OCI-LY7 (cell line): ENCODE results near the gene IRX1. TPM values are rescaled to one million over a fixed set of nuclear protein-coding genes. Genes with fewer than 3 reads are reported as not detected.

Source experiments
- BruUV-seq: library from RNA; stranded (reverse); fragments of 400-500 nt; replicated peaks from 2 replicates; lab custom pipeline; 2021; lab: Mats Ljungman, UMichigan
- CTCF ChIA-PET: fragments of 300-600 bp; sonication (Branson Sonifier 250); formaldehyde crosslinking; loops from one replicate; lab custom pipeline; 2022; ENCODE audit warnings: antibody characterized with exemption; ENCODE audit not compliant: unreplicated experiment; lab: Charles Lee
- POLR2A ChIA-PET: fragments of 300-600 bp; sonication (Branson Sonifier 250); formaldehyde crosslinking; loops from one replicate; lab custom pipeline; 2022; ENCODE audit warnings: antibody characterized with exemption; lab: Charles Lee
- DNase-seq: peaks from one replicate; pipeline ENCODE4 v3.0.0-alpha.2; 2015; ENCODE audit warnings: low spot score
- H2AFZ ChIP-seq: fragments of 200-600 bp; sonication (generic), shearing (Covaris generic); 2 replicates; pipeline ENCODE4 v1.6.1; 2014; ENCODE audit warnings: mild to moderate bottlenecking, antibody characterized with exemption, low read length, moderate library complexity
- H3K27ac ChIP-seq: fragments of 200-600 bp; sonication (generic); 2 replicates; pipeline ENCODE4 v1.5.1; 2014; ENCODE audit warnings: mixed run types, low read depth, mild to moderate bottlenecking, moderate library complexity, low read length, inconsistent platforms; ENCODE audit not compliant: poor library complexity, severe bottlenecking
- H3K36me3 ChIP-seq: fragments of 200-600 bp; sonication (generic); 2 replicates; pipeline ENCODE4 v1.6.1; 2014; ENCODE audit warnings: mild to moderate bottlenecking, antibody characterized with exemption, low read length, moderate library complexity, mixed read lengths; ENCODE audit not compliant: insufficient read depth
- H3K4me1 ChIP-seq: fragments of 200-600 bp; sonication (generic); 2 replicates; pipeline ENCODE4 v1.5.1; 2014; ENCODE audit warnings: mild to moderate bottlenecking, low read length; ENCODE audit not compliant: insufficient read depth, poor library complexity, severe bottlenecking
- H3K4me2 ChIP-seq: fragments of 200-600 bp; sonication (generic); 2 replicates; pipeline ENCODE4 v1.6.1; 2014; ENCODE audit warnings: mild to moderate bottlenecking, low read length
- H3K4me3 ChIP-seq: fragments of 200-600 bp; sonication (generic); 2 replicates; pipeline ENCODE4 v1.5.1; 2014; ENCODE audit warnings: mild to moderate bottlenecking, low read depth, low read length; ENCODE audit not compliant: poor library complexity, severe bottlenecking
- H3K79me2 ChIP-seq: fragments of 200-600 bp; sonication (generic); 2 replicates; pipeline ENCODE4 v1.6.1; 2016; ENCODE audit warnings: low read depth, mild to moderate bottlenecking, low read length, moderate library complexity, mixed read lengths; ENCODE audit not compliant: insufficient read depth
- H3K9me2 ChIP-seq: fragments of 200-600 bp; sonication (generic); 2 replicates; pipeline ENCODE4 v1.6.1; 2016; ENCODE audit warnings: mild to moderate bottlenecking, low read length, mixed read lengths; ENCODE audit not compliant: insufficient read depth
- H3K9me3 ChIP-seq: fragments of 200-600 bp; sonication (generic); 2 replicates; pipeline ENCODE4 v1.6.1; 2014; ENCODE audit warnings: mild to moderate bottlenecking, mixed run types, low read length, mixed read lengths
- H4K20me1 ChIP-seq: fragments of 200-600 bp; sonication (generic); 2 replicates; pipeline ENCODE4 v1.6.1; 2014; ENCODE audit warnings: mild to moderate bottlenecking, antibody characterized with exemption, low read length, moderate library complexity, mixed read lengths; ENCODE audit not compliant: insufficient read depth
- CTCF ChIP-seq: fragments of 200-600 bp; sonication (generic); conservative IDR thresholded peaks from 2 replicates; pipeline ENCODE4 v1.5.1; 2014; ENCODE audit warnings: mild to moderate bottlenecking, antibody characterized with exemption, low read length, moderate library complexity, mixed read lengths
- EZH2phosphoT487 ChIP-seq: fragments of 200-600 bp; sonication (generic); IDR thresholded peaks from 2 replicates; pipeline ENCODE4 v1.6.1; 2018; ENCODE audit warnings: low read depth, borderline replicate concordance, mild to moderate bottlenecking, mixed run types, antibody characterized with exemption, low read length, moderate library complexity, mixed read lengths
- intact Hi-C: fragments of 100-400 bp; cut with micrococcal nuclease; formaldehyde crosslinking; loops from one replicate; pipeline ENCODE4 v1.10.0; 2022; ENCODE audit not compliant: unreplicated experiment
- total RNA-seq, 2 experiments: library from RNA; depleted of rRNA in 1 of 2; stranded (reverse); fragments of >200 nt in 1 of 2; shearing (Covaris generic) in 1 of 2; gene quantifications; 2 replicates each; pipeline ENCODE4 v1.2.3, GENCODE V29; 2014 to 2022

Gene IRX1
- total RNA-seq, 2 experiments from 2014 or later, result not detected

GRCh38 chr5:3605298-3606010 is 9.8 kb downstream of the IRX1 start:
- ChIA-PET POLR2A (no interaction called here), CTCF (no interaction called here)
- BruUV-seq, result no TSS peak
- no peaks in the 10 kb centered on the region for H3K9me2 ChIP-seq
- H3K4me2 ChIP-seq, result no peak overlapping the region
- H3K4me1 ChIP-seq, result no peaks in the 10 kb centered on the region
- no peak for DNase-seq
- H3K4me3 ChIP-seq, result no peak overlapping the region
- no peaks in the 10 kb centered on the region for H3K9me3 ChIP-seq
- TF ChIP-seq EZH2phosphoT487 (no peak), CTCF (no peak)
- no peaks in the 10 kb centered on the region for H3K79me2 ChIP-seq
- H3K27ac ChIP-seq, result no peak overlapping the region
- no peaks in the 10 kb centered on the region for H3K36me3 ChIP-seq
- H2AFZ ChIP-seq, result no peak overlapping the region
- intact Hi-C loops, result no loop called here
- H4K20me1 ChIP-seq, result no peaks in the 10 kb centered on the region

- no TSS peak for BruUV-seq
- Histone ChIP-seq H3K4me2 (no peak overlapping the region), H2AFZ (no peak overlapping the region), H3K4me1 (no peaks in the 10 kb centered on the region), H3K36me3 (no peaks in the 10 kb centered on the region), H3K9me3 (no peaks in the 10 kb centered on the region), H3K27ac (no peak overlapping the region), H3K9me2 (no peaks in the 10 kb centered on the region), H3K4me3 (no peak overlapping the region), H4K20me1 (no peaks in the 10 kb centered on the region), H3K79me2 (no peaks in the 10 kb centered on the region)
- intact Hi-C loops, result no loop called here
- ChIA-PET CTCF (no interaction called here), POLR2A (no interaction called here)
- TF ChIP-seq CTCF (no peak), EZH2phosphoT487 (no peak)
- DNase-seq, result no peak
Measured at GRCh38 chr5:3606121-3606831, 10.6 kb downstream of the IRX1 start.
